ENCODE results near the gene PLXNA2.

Gene PLXNA2

DNA sequence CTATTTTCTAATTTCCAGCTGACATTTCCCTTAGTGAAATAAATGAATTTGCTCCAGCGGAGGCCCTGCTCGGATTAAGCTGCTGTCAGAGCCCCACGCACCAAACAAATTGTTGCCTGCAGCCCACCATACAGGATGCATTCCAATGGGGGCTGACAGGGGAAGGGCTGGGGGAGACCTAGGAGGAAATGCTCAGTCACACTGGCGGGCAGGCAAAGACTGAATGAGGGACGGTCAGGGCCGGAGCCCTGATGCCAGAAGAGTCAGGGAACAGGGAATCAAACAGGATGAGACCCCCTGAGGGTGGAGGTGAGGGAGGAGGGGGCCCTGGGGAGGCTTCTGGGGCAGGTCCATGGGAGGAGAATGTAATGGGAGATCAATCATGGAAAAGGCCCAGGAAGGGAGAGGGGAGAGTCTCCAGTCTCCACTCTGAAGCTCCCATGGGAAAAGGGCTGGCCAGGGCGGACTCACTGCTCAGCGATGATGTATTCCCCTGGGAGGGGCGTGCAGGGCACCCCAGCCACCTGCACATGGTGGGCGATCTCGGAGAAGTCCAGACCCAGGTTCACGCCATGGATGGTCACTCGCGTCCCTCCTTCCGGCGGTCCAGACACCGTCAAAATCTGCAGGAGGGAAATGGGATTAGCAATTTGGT lies 183.8 kb downstream of the PLXNA2 start:
- DNase-seq (ENCODE audit: low read depth) = no peak

DNA sequence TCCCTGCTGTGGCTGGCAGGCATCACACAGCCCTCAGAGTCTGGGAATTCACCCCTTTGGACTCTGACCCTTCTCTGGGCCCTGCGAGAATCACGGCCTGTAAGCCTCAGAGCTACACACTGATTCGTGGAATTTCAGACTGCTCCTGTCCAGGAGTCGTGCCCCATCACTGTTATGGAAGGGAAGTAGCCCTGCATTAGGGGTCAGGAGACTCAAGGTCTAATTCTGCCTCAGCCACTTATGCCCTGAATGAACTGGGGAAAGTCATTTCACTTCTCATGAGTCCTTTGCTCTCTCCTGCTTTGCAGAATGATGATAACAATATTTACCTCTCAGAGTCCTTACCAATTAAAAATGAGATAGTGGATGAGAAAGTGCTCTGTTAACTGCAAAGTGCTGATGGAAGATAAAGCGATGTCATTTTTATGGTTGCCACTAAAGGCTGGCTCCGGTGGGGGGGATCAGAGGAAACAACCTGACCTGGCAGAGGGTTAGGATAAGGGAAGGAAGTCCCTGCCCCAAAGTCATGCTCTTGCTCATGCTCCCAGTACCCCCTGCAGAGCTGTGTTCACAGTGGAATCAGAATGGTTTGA lies 184.7 kb downstream of the PLXNA2 start:
- no peak for DNase-seq (ENCODE audit: low read depth)

DNA sequence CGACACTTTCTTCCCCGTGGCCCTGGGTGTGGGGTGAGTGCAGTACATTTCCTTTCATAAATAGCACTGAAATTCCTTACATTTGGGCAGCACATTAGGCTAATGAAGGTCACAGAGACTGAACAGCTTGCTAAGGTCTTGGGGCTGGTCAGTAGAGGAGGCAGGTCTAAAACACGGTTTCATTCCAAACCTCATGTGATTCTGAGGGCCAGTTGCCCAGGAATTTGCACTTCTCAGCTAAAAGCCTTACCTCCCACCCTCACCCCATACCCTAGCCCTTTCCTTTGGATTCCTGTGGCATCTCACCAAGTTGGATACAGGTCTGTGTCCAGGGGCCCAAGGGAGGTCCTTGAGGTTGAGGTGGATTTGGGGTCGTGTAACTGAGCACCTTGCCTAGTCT lies 185.4 kb downstream of the PLXNA2 start:
- DNase-seq (ENCODE audit: low read depth) = no peak

GRCh38 chr1:208058267-208058666 lies 185.9 kb downstream of the PLXNA2 start:
- DNase-seq (ENCODE audit: low read depth) = no peak

- DNase-seq (ENCODE audit: low read depth) = no peak
Observed at GRCh38 chr1:208057056-208057455, 187.1 kb downstream of the PLXNA2 start.

DNA sequence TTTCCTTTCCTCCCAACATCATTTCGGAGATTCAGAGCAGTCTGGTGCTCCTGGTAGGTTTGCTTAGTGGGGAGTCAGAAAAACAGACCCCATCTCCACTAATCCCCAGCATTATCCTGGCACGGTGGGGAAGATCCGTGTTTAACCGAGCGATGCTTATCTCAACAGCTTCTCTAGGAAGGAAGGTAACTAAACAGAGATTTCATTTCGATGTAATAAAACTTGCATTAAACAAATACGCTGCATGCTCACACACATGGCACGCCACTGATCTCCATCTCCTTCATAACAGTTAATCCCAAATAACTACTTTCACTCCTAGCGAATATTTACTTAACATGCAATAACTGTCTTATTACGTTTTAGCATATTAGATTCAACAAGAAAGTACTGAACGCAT lies 188.6 kb downstream of the PLXNA2 start:
- DNase-seq (ENCODE audit: low read depth) = no peak

DNA sequence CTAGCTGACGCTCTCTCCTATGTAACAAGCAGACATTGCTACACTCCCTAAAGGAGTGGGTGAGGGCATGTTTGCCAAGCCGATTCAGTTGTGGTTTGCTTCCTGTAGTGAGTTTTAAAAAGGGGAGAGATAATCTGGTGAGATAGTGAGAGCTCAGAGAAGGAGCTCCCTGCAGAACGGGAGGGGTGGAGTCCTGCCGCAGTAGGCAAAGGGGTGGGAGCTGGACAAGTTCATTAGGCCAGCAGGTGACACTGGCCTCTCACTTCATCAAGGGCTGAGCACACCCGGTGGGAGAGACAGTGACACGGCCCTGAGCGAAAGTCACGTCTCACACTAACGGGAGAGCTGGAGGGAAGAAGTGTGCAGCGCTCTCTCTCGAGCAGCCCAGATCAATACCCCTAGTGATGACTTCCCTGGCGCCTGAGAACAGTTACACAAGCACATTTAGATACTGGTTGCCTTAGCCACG lies 189.2 kb downstream of the PLXNA2 start:
- no peak for DNase-seq (ENCODE audit: low read depth)

GRCh38 chr1:208054485-208054884 lies 189.7 kb downstream of the PLXNA2 start:
- no peak for DNase-seq (ENCODE audit: low read depth)

DNA sequence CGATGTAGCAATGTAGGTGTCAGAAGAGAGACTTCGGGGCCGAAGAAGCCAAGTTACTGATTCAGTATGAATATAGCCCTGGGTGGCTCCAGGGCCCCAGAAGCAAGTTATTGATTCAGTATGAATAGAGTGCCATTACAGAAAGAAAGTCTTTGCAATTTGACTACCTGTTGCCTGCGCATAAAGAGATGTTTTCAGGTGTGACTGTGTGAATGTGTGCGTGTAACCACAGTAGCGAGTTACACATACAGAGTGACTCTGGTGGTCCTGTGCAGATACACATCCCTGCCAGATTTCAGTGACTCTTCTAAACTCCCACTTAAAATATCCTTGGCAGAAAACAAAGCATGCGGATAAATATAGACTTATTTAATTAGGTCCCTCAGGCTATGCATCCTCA lies 190.5 kb downstream of the PLXNA2 start:
- DNase-seq (ENCODE audit: low read depth) = no peak

DNA sequence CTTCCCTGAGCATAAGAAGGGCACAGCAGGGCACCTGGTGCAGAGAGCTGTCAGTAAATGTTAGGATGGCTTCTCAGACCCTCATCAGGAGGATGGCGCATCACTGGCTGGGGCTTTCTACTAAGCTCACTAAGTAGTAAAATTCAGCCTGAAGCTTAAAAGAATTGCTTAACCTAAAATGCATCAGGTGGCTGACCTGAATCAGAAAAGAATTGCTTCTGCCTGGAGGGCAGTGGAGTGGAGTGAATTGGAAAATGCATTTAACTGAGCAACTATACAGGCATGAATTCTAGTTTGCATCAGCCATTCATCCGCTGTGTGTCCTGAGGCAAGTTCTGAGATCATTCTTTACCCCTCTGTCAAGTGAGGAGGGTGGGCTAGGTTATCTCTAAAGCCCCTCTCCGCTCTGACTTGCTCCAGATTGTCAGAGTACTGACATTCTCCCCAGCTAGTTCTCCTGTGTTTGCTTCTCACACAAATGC lies 191.2 kb downstream of the PLXNA2 start:
- no peak for DNase-seq (ENCODE audit: low read depth)

GRCh38 chr1:208052135-208052534 lies 192.0 kb downstream of the PLXNA2 start:
- no peak for DNase-seq (ENCODE audit: low read depth)

- no peak for DNase-seq (ENCODE audit: low read depth)
Observed at GRCh38 chr1:208051651-208052050, 192.5 kb downstream of the PLXNA2 start.

- DNase-seq (ENCODE audit: low read depth) = no peak
Observed at GRCh38 chr1:208048904-208049303, 195.3 kb downstream of the PLXNA2 start.

- no peak for DNase-seq (ENCODE audit: low read depth)
Observed at GRCh38 chr1:208047975-208048374, 196.2 kb downstream of the PLXNA2 start.

DNA sequence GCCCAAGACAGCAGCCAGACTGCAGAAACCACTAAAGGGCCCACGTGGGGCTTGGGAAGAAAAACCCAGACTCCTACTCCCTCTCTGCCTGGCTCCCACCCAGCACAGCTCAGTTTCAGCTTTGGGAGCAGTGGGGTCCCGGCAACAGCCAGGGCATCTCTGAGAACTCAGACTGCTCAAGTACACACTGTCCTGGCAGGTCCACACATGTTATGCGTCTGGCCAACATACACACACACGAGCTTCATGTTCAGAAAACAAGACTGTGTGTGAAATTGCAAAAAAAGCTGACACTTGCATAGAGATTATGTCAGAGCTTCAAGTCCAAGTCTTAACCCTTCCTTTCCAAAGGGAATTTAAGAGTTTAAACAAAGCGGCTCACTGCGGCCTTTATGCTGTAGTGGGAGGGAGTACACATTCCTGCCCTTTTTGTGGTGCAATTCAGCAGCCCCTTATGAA lies 196.7 kb downstream of the PLXNA2 start:
- DNase-seq (ENCODE audit: low read depth) = no peak

GRCh38 chr1:208045463-208046260 lies 198.5 kb downstream of the PLXNA2 start:
- DNase-seq (ENCODE audit: low read depth) = no peak

DNA sequence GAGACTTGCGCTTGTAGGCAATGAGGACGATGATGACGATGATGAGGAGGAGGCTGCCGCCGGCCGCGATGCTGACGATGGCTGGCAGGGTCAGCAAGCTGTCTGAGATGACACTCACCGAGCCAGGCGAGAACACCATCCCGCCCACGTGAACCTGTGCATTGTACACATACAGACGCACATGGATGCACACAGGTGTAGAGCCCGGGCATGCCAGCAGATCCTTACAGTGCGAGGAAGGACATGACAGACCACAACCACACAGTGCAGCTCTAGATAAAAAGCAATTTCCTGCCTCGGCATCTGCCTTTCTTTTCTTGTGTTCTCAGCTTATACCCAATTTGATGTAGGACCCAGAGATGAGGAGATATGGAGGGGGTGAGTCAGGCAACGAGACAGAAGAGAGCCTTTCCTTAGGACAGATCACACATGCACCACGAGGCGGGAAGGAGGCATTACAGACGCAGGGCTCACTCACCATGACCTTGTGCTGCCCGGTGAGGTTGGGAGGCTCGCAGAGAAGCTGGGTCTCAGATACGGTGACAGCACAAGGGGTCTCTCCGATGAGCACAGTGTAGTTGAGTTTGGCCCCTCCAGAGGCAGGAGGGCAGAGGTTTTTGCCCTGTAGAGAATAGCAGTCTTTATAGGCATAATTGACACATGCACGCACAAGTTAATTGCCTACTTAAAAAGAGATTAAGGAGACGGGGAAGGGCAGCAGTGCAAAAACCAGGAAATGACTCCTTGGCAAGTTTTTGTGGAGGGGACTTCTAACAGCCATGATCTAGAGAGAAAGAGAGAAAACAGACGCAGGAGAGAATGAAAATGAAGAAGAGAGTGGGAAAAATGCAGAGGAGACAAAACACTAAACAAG lies 199.4 kb downstream of the PLXNA2 start:
- no peak for DNase-seq (ENCODE audit: low read depth)

DNA sequence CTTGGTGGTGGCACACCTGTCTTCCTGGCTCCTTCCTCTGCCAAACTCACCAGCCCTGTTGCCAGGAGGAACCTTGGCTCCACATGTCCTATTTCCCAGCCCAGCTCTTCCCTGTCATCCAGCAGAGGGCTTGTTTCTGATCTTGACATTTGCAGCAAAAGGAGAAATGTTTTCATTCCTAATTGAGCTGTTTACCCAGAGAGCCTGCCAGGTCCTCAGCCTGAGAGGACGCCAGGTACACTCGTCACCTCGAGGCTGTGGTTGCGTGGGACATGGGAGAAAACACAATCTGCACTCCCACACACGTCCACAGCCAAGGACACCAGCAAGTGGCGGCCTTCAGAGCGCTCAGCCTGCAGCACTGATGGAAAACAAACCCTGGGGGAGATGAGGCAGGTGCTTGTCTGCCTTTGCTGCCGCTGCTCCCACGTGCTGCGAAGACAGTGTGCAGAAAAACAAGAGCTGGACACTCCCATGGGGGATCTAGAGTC lies 200.4 kb downstream of the PLXNA2 start:
- no peak for DNase-seq (ENCODE audit: low read depth)

DNA sequence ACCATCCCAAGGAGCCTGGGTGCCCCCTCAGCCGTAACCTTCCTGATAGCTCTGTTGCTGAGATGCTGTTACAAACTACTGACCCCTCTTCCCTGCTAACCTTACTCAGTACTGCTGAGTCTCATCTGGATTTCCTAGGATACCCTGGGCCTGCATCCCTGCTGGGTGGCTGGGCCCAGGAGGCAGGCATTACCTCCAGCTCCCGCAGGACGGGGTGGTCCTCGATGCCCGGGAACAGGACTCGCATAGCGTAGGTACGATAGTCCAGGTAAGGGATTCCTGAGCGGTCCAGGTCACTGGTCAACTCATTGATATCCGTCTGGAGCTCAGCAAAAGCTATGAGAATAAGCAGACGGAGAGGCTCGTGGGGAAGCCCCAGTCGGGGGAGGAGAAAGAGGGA lies 201.3 kb downstream of the PLXNA2 start:
- DNase-seq (ENCODE audit: low read depth) = no peak

- DNase-seq (ENCODE audit: low read depth) = no peak
Observed at GRCh38 chr1:208042041-208042615, 202.1 kb downstream of the PLXNA2 start.

DNA sequence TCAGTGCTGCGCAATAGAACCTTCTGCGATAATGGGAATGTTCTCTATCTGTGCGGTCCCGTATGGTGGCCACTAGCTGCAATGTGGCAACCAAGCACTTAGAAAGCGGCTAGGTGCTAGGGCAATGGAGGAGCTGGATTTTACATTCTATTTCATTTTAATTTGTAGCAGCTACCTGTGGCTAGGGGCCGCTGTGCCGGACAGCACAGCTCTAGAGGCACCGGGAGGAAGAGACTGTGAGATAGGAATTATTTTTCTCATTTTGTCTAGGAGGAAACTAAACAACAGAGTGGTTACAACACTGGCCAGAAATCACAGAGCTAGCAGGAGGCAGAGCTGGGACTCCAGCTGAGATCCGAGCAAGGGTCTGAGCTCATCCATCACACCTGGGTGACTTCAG lies 202.7 kb downstream of the PLXNA2 start:
- no peak for DNase-seq (ENCODE audit: low read depth)
